C4-2B (cell line): ENCODE measurements around the gene WDR76.
"Not testable (repeated sequence)": the region's sequence is repeated elsewhere in the genome, so short reads cannot be mapped to it uniquely, and the experiment has no call there.

Experiments
- ZFX ChIP-seq: fragments of 450-650 bp; IDR thresholded peaks from 2 replicates; pipeline ENCODE4 v1.6.1; 2017
- TF ChIP-seq, protein P1 (sequence below): fragments of 450-650 bp; conservative IDR thresholded peaks from 2 replicates; pipeline ENCODE4 v1.5.1; 2017; ENCODE audit warnings: mild to moderate bottlenecking

DNA sequence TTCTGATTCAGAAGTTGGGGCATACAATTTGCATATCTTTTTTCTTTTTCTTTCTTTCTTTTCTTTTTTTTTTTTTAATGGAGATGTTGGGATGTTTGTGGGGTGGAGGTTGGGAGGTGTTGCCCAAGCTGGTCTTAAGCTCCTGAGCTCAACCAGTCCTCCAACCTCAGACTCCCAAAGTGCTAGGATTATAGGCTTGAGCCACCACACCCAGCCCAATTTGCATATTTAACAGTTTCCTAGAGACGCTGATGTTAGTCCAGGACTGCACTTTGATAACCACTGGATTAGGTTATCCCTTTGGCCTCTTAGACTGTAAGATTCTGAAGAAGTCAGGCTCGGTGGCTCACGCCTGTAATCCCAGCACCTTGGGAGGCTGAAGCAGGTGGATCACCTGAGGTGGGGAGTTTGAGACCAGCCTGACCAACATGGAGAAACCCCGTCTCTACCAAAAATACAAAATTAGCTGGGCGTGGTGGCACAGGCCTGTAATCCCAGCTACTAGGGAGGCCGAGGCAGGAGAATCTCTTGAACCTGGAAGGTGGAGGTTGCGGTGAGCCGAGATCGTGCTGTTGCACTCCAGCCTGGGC is 3.2 kb downstream of the WDR76 start:
- TF ChIP-seq, protein P1, sequence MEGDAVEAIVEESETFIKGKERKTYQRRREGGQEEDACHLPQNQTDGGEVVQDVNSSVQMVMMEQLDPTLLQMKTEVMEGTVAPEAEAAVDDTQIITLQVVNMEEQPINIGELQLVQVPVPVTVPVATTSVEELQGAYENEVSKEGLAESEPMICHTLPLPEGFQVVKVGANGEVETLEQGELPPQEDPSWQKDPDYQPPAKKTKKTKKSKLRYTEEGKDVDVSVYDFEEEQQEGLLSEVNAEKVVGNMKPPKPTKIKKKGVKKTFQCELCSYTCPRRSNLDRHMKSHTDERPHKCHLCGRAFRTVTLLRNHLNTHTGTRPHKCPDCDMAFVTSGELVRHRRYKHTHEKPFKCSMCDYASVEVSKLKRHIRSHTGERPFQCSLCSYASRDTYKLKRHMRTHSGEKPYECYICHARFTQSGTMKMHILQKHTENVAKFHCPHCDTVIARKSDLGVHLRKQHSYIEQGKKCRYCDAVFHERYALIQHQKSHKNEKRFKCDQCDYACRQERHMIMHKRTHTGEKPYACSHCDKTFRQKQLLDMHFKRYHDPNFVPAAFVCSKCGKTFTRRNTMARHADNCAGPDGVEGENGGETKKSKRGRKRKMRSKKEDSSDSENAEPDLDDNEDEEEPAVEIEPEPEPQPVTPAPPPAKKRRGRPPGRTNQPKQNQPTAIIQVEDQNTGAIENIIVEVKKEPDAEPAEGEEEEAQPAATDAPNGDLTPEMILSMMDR, result not testable (repeated sequence)
- TF ChIP-seq ZFX, result not testable (repeated sequence)
